IMR-90 (cell line): ENCODE results near the gene ACTR2. TPM values are rescaled to one million over a fixed set of nuclear protein-coding genes. Genes with fewer than 3 reads are reported as not detected.
"Not testable (repeated sequence)": the region's sequence is repeated elsewhere in the genome, so short reads cannot be mapped to it uniquely, and the experiment has no call there.

Experiments used
- ATAC-seq: fragments of 200-7000 bp; cut with Tn5 transposase; 2 replicates; pipeline ENCODE4 v1.9.1; 2020; ENCODE audit warnings: low read depth, mild to moderate bottlenecking, moderate library complexity
- BruUV-seq: library from RNA; stranded (reverse); fragments of 400-500 nt; replicated peaks from 2 replicates; lab custom pipeline; 2021; lab: Mats Ljungman, UMichigan
- CTCF ChIA-PET: fragments of 300-600 bp; formaldehyde crosslinking; extraction: SDS; loops from one replicate; lab custom pipeline; 2021; ENCODE audit warnings: antibody characterized with exemption; lab: Yijun Ruan, JAX
- POLR2A ChIA-PET: fragments of 300-600 bp; sonication (Branson Sonifier 250); formaldehyde crosslinking; loops from one replicate; lab custom pipeline; 2022; ENCODE audit warnings: antibody characterized with exemption; ENCODE audit not compliant: unreplicated experiment; lab: Charles Lee
- DNase-seq: peaks from one replicate; pipeline ENCODE4 v3.0.0; 2013
- H2AFZ ChIP-seq: replicated peaks from 2 replicates; pipeline ENCODE3; 2013; ENCODE audit warnings: low read length, mild to moderate bottlenecking; ENCODE audit not compliant: poor library complexity
- H2AK5ac ChIP-seq: 2 replicates; pipeline ENCODE4 v1.6.1; 2013; ENCODE audit warnings: low read depth, low read length, inconsistent platforms
- H2AK9ac ChIP-seq: replicated peaks from 2 replicates; pipeline ENCODE3; 2013; ENCODE audit warnings: mild to moderate bottlenecking, low read depth, low read length, moderate library complexity; ENCODE audit not compliant: poor library complexity
- H2BK120ac ChIP-seq: 2 replicates; pipeline ENCODE4 v1.6.1; 2013; ENCODE audit warnings: low read depth, low read length, inconsistent platforms
- H2BK15ac ChIP-seq: 3 replicates; pipeline ENCODE4 v1.6.1; 2013; ENCODE audit warnings: low read depth, low read length, inconsistent platforms
- H2BK20ac ChIP-seq: 2 replicates; pipeline ENCODE4 v1.6.1; 2013; ENCODE audit warnings: low read depth, mild to moderate bottlenecking, inconsistent platforms, low read length, moderate library complexity
- H2BK5ac ChIP-seq: 2 replicates; pipeline ENCODE4 v1.6.1; 2013; ENCODE audit warnings: mild to moderate bottlenecking, low read depth, low read length, inconsistent platforms; ENCODE audit not compliant: poor library complexity, severe bottlenecking
- H3K14ac ChIP-seq: replicated peaks from 2 replicates; pipeline ENCODE4 v1.6.1; 2013; ENCODE audit warnings: low read depth, low read length, inconsistent platforms
- H3K18ac ChIP-seq: 2 replicates; pipeline ENCODE4 v1.6.1; 2013; ENCODE audit warnings: low read depth, low read length, control low read depth
- H3K23ac ChIP-seq: 2 replicates; pipeline ENCODE4 v1.6.1; 2013; ENCODE audit warnings: low read depth, low read length, inconsistent platforms
- H3K27ac ChIP-seq: 2 replicates; pipeline ENCODE4 v1.5.1; 2013; ENCODE audit warnings: mild to moderate bottlenecking, control low read depth, low read length; ENCODE audit not compliant: insufficient read depth
- H3K27me3 ChIP-seq: 2 replicates; pipeline ENCODE4 v1.6.1; 2013; ENCODE audit warnings: low read length; ENCODE audit not compliant: control insufficient read depth, insufficient read depth
- H3K36me3 ChIP-seq: 2 replicates; pipeline ENCODE4 v1.6.1; 2013; ENCODE audit warnings: low read length, mixed read lengths; ENCODE audit not compliant: control insufficient read depth, insufficient read depth
- H3K4ac ChIP-seq: 2 replicates; pipeline ENCODE4 v1.6.1; 2013; ENCODE audit warnings: low read depth, low read length, inconsistent platforms
- H3K4me1 ChIP-seq: 2 replicates; pipeline ENCODE4 v1.6.1; 2013; ENCODE audit warnings: low read length, mixed read lengths; ENCODE audit not compliant: control insufficient read depth, insufficient read depth
- H3K4me2 ChIP-seq: 2 replicates; pipeline ENCODE4 v1.6.1; 2013; ENCODE audit warnings: low read depth, mild to moderate bottlenecking, control low read depth, low read length, moderate library complexity
- H3K4me3 ChIP-seq: 2 replicates; pipeline ENCODE4 v1.5.1; 2013; ENCODE audit warnings: low read depth, mild to moderate bottlenecking, control low read depth, low read length, moderate library complexity; ENCODE audit not compliant: insufficient read depth
- H3K56ac ChIP-seq: 2 replicates; pipeline ENCODE4 v1.6.1; 2013; ENCODE audit warnings: low read length, inconsistent platforms; ENCODE audit not compliant: insufficient read depth; ENCODE audit errors: extremely low read depth
- H3K79me1 ChIP-seq, 2 experiments: 2 replicates each; pipeline ENCODE4 v1.6.1; 2013; ENCODE audit warnings: low read length in 2 of 2, inconsistent platforms in 1 of 2, low read depth in 1 of 2
- H3K9ac ChIP-seq: 2 replicates; pipeline ENCODE4 v1.6.1; 2013; ENCODE audit warnings: low read depth, low read length, control low read depth
- H3K9me1 ChIP-seq: 2 replicates; pipeline ENCODE4 v1.6.1; 2013; ENCODE audit warnings: low read length, inconsistent platforms; ENCODE audit not compliant: insufficient read depth
- H3K9me3 ChIP-seq: 2 replicates; pipeline ENCODE4 v1.6.1; 2013; ENCODE audit warnings: low read length; ENCODE audit not compliant: control insufficient read depth, insufficient read depth
- H4K20me1 ChIP-seq: 2 replicates; pipeline ENCODE4 v1.6.1; 2013; ENCODE audit warnings: low read length, inconsistent platforms; ENCODE audit not compliant: insufficient read depth
- H4K5ac ChIP-seq: 2 replicates; pipeline ENCODE4 v1.6.1; 2013; ENCODE audit warnings: mild to moderate bottlenecking, low read depth, low read length, control low read depth
- H4K8ac ChIP-seq, 2 experiments: 2 replicates each; pipeline ENCODE4 v1.6.1; 2013; ENCODE audit warnings: low read depth in 2 of 2, low read length in 2 of 2, control low read depth in 1 of 2, inconsistent platforms in 1 of 2
- H4K91ac ChIP-seq: 2 replicates; pipeline ENCODE4 v1.6.1; 2013; ENCODE audit warnings: low read depth, low read length, inconsistent platforms; ENCODE audit not compliant: insufficient read depth
- CTCF ChIP-seq: conservative IDR thresholded peaks from 2 replicates; pipeline ENCODE4 v1.5.1; 2012; ENCODE audit warnings: mild to moderate bottlenecking, low read depth, low read length, improper control_type of control experiment
- MXI1 ChIP-seq: IDR thresholded peaks from 2 replicates; pipeline ENCODE4 v1.6.1; 2012; ENCODE audit warnings: low read depth, mild to moderate bottlenecking, low read length, moderate library complexity, borderline replicate concordance
- WGBS, 2 experiments: methylation state at CpG; one replicate each; pipeline versions ENCODE4 v1.1.5 to v1.1.7; 2013; ENCODE audit warnings: missing lambda C conversion rate in 2 of 2; ENCODE audit not compliant: insufficient read length in 1 of 2; ENCODE audit errors: extremely low coverage in 2 of 2; 5-methylcytosine and 5-hydroxymethylcytosine counted together
- dilution Hi-C: fragments of 300-500 bp; cut with HindIII; formaldehyde crosslinking; loops from one replicate; pipeline ENCODE4 v1.14.3; 2018; ENCODE audit warnings: low sequenced_read_pairs; ENCODE audit not compliant: unreplicated experiment
- in situ Hi-C: fragments of 300-500 bp; cut with MboI; formaldehyde crosslinking; loops from 3 replicates; pipeline ENCODE4 v1.14.3; 2019; ENCODE audit warnings: low sequenced_read_pairs, inconsistent platforms, mixed read lengths
- intact Hi-C: fragments of 100-400 bp; cut with micrococcal nuclease; formaldehyde crosslinking; loops from 2 replicates; pipeline ENCODE4 v1.10.0; 2022
- polyA plus RNA-seq, 3 experiments: library from polyadenylated mRNA; depleted of rRNA; stranded (reverse); fragments of >200 nt; gene quantifications; 2 replicates each; pipeline ENCODE4 v1.2.3, GENCODE V29; 2012; ENCODE audit warnings: low replicate concordance in 1 of 3
- total RNA-seq: library from RNA; depleted of rRNA; stranded (reverse); fragments of >200 nt; gene quantifications from 2 replicates; pipeline ENCODE4 v1.2.3, GENCODE V29; 2012

The ACTR2 gene
- total and polyA plus RNA-seq, 2 of the 4 experiments (the other 2 are of a cell fraction) = 141 to 205 TPM

GRCh38 chr2:65256054-65256453, 28.4 kb downstream of the ACTR2 start:
- H3K4me1 ChIP-seq = no peaks in the 10 kb centered on the region
- H2BK15ac ChIP-seq = no peak overlapping the region
- BruUV-seq = no TSS peak
- no peak overlapping the region for H3K18ac ChIP-seq
- H2AK5ac ChIP-seq = no peak overlapping the region
- no peak overlapping the region for H2BK5ac ChIP-seq
- H4K8ac ChIP-seq = no peak overlapping the region
- H3K9me1 ChIP-seq = peaks cover 4% of the 10 kb centered on the region; the same call in 1 of the 2 replicates
- no peak overlapping the region for H4K91ac ChIP-seq
- H3K23ac ChIP-seq = no peak overlapping the region
- in situ Hi-C loops (no loop called here), intact Hi-C loops (no loop called here), dilution Hi-C loops (no loop called here)
- no peak overlapping the region for H3K14ac ChIP-seq
- ChIA-PET POLR2A (no interaction called here), CTCF (no interaction called here)
- TF ChIP-seq CTCF (peak; percentile 18; the same call in 1 of the 2 replicates), MXI1 (no peak)
- H2AK9ac ChIP-seq = no peak overlapping the region
- ATAC-seq (no peak), DNase-seq (no peak)
- no peaks in the 10 kb centered on the region for H3K27me3 ChIP-seq
- H4K5ac ChIP-seq = no peak overlapping the region
- H2BK20ac ChIP-seq = no peak overlapping the region
- H3K4me2 ChIP-seq = no peak overlapping the region
- no peak overlapping the region for H2BK120ac ChIP-seq
- no peak overlapping the region for H3K4ac ChIP-seq
- no CpG with 5 or more reads among the region's 1 CpG for WGBS, 2 experiments
- no peak overlapping the region for H3K27ac ChIP-seq
- H2AFZ ChIP-seq = no peak overlapping the region
- peaks cover 26% of the 10 kb centered on the region for H3K36me3 ChIP-seq
- H3K9me3 ChIP-seq = no peaks in the 10 kb centered on the region
- peaks cover 21 to 26% of the 10 kb centered on the region in 2 experiments for H3K79me1 ChIP-seq
- H3K4me3 ChIP-seq = no peak overlapping the region
- no peak overlapping the region for H3K56ac ChIP-seq
- peaks cover 24% of the 10 kb centered on the region for H4K20me1 ChIP-seq
- H3K9ac ChIP-seq = no peak overlapping the region

GRCh38 chr2:65257866-65258265, 30.2 kb downstream of the ACTR2 start:
- H3K36me3 ChIP-seq = peaks cover 22% of the 10 kb centered on the region
- BruUV-seq, H3K18ac ChIP-seq, ATAC-seq, H2AK9ac ChIP-seq, in situ Hi-C loops, H3K4me3 ChIP-seq, H4K8ac ChIP-seq, H4K5ac ChIP-seq, POLR2A ChIA-PET, DNase-seq, H2BK20ac ChIP-seq, H2AFZ ChIP-seq, H3K56ac ChIP-seq, H3K4me1 ChIP-seq, H2BK15ac ChIP-seq, H3K23ac ChIP-seq, H3K4ac ChIP-seq, H3K14ac ChIP-seq, H4K91ac ChIP-seq, H3K9me3 ChIP-seq, intact Hi-C loops, H3K27me3 ChIP-seq, H3K4me2 ChIP-seq, H2AK5ac ChIP-seq, H2BK120ac ChIP-seq, H3K9ac ChIP-seq, H3K27ac ChIP-seq, H2BK5ac ChIP-seq, H3K9me1 ChIP-seq, dilution Hi-C loops: not testable (repeated sequence)
- CTCF ChIA-PET = interaction anchor here (0.6 kb wide), 1 partner anchor 410 kb away, joined by 3 read pairs; no protein-coding TSS in a partner anchor
- peaks cover 22 to 35% of the 10 kb centered on the region in 2 experiments for H3K79me1 ChIP-seq
- peaks cover 34% of the 10 kb centered on the region for H4K20me1 ChIP-seq
